Measurements from ENCODE around the gene SP8. TPM values are rescaled to one million over a fixed set of nuclear protein-coding genes. Genes with fewer than 3 reads are reported as not detected.
"Not testable (repeated sequence)": the region's sequence is repeated elsewhere in the genome, so short reads cannot be mapped to it uniquely, and the experiment has no call there.

The SP8 gene
- total RNA-seq: not detected
- long read RNA-seq: 0 reads

- TF ChIP-seq, protein P1, sequence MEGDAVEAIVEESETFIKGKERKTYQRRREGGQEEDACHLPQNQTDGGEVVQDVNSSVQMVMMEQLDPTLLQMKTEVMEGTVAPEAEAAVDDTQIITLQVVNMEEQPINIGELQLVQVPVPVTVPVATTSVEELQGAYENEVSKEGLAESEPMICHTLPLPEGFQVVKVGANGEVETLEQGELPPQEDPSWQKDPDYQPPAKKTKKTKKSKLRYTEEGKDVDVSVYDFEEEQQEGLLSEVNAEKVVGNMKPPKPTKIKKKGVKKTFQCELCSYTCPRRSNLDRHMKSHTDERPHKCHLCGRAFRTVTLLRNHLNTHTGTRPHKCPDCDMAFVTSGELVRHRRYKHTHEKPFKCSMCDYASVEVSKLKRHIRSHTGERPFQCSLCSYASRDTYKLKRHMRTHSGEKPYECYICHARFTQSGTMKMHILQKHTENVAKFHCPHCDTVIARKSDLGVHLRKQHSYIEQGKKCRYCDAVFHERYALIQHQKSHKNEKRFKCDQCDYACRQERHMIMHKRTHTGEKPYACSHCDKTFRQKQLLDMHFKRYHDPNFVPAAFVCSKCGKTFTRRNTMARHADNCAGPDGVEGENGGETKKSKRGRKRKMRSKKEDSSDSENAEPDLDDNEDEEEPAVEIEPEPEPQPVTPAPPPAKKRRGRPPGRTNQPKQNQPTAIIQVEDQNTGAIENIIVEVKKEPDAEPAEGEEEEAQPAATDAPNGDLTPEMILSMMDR (IDR thresholded peaks at IDR 0.05): no peak
- intact Hi-C loops (cut with DNase I): no loop called here
- no peak for DNase-seq
- no peak within 1 kb of the TSS for H3K27ac ChIP-seq
- peaks cover 14% of the 10 kb centered on the region for H3K4me1 ChIP-seq
- no peaks in the 10 kb centered on the region for H3K36me3 ChIP-seq
- ATAC-seq: peak in 1 of 2 donors; percentile 21
- no peaks in the 10 kb centered on the region for H3K9me3 ChIP-seq
- H3K27me3 ChIP-seq (ENCODE audit: low read depth): peaks cover 100% of the 10 kb centered on the region
- H3K4me3 ChIP-seq: peak within 1 kb of the TSS; percentile 14
Measured at GRCh38 chr7:20786779-20787659, at the start of gene SP8. Gene SP8, minus strand, starts transcription at chr7:20786886. Its CDS starts 88 bp downstream, at chr7:20786798.

GRCh38 chr7:20836424-20836823 lies 49.7 kb upstream of the SP8 start:
- H3K4me3 ChIP-seq; H3K27me3 ChIP-seq (ENCODE audit: low read depth); H3K9me3 ChIP-seq; ATAC-seq; H3K27ac ChIP-seq; DNase-seq; H3K36me3 ChIP-seq; intact Hi-C loops (cut with DNase I); H3K4me1 ChIP-seq: not testable (repeated sequence)

GRCh38 chr7:20835111-20835750 lies 48.5 kb upstream of the SP8 start:
- ATAC-seq (no peak), DNase-seq (no peak)
- H3K4me3 ChIP-seq: no peak overlapping the region
- intact Hi-C loops (cut with DNase I): no loop called here
- no peak overlapping the region for H3K27ac ChIP-seq
- H3K27me3 ChIP-seq (ENCODE audit: low read depth): no peaks in the 10 kb centered on the region
- no peaks in the 10 kb centered on the region for H3K9me3 ChIP-seq
- H3K4me1 ChIP-seq: no peaks in the 10 kb centered on the region
- no peaks in the 10 kb centered on the region for H3K36me3 ChIP-seq
- TF ChIP-seq, protein P1 (IDR thresholded peaks at IDR 0.05): no peak

GRCh38 chr7:20834656-20835055 lies 48.0 kb upstream of the SP8 start:
- TF ChIP-seq, protein P1 (IDR thresholded peaks at IDR 0.05): peak; percentile 7
- no peaks in the 10 kb centered on the region for H3K9me3 ChIP-seq
- intact Hi-C loops (cut with DNase I): no loop called here
- H3K36me3 ChIP-seq: no peaks in the 10 kb centered on the region
- ATAC-seq (no peak), DNase-seq (no peak)
- H3K4me1 ChIP-seq: no peaks in the 10 kb centered on the region
- H3K27me3 ChIP-seq (ENCODE audit: low read depth): no peaks in the 10 kb centered on the region
- H3K27ac ChIP-seq: no peak overlapping the region
- H3K4me3 ChIP-seq: no peak overlapping the region

GRCh38 chr7:20831956-20832355 lies 45.3 kb upstream of the SP8 start:
- DNase-seq (no peak), ATAC-seq (no peak)
- H3K27ac ChIP-seq: no peak overlapping the region
- H3K36me3 ChIP-seq: no peaks in the 10 kb centered on the region
- intact Hi-C loops (cut with DNase I): no loop called here
- H3K9me3 ChIP-seq: no peaks in the 10 kb centered on the region
- H3K27me3 ChIP-seq (ENCODE audit: low read depth): no peaks in the 10 kb centered on the region
- no peaks in the 10 kb centered on the region for H3K4me1 ChIP-seq
- H3K4me3 ChIP-seq: no peak overlapping the region
- TF ChIP-seq, protein P1 (IDR thresholded peaks at IDR 0.05): no peak

- DNase-seq (no peak), ATAC-seq (no peak)
- Histone ChIP-seq H3K4me3 (no peak overlapping the region), H3K27me3 (ENCODE audit: low read depth) (no peaks in the 10 kb centered on the region), H3K9me3 (no peaks in the 10 kb centered on the region), H3K27ac (no peak overlapping the region), H3K36me3 (no peaks in the 10 kb centered on the region), H3K4me1 (no peaks in the 10 kb centered on the region)
- intact Hi-C loops (cut with DNase I): no loop called here
- TF ChIP-seq, protein P1 (IDR thresholded peaks at IDR 0.05): no peak
Measured at GRCh38 chr7:20831451-20831850, 44.8 kb upstream of the SP8 start.
